Spinal cord (tissue), 10 donors: ENCODE data around the gene CNIH3. TPM values are rescaled to one million over a fixed set of nuclear protein-coding genes. Genes with fewer than 3 reads are reported as not detected.

Experiments
- DNase-seq, 6 donors: peaks; one replicate each; pipeline versions ENCODE4 v3.0.0 to v3.0.0-alpha.2; 2013 to 2015; ENCODE audit warnings: low spot score in 6 of 6, low read depth in 4 of 6
- H3K27ac ChIP-seq: one replicate; pipeline ENCODE4 v1.5.1; 2013; ENCODE audit warnings: low read depth, low read length, control low read depth
- H3K27me3 ChIP-seq: one replicate; pipeline ENCODE4 v1.6.1; 2013; ENCODE audit warnings: low read length; ENCODE audit not compliant: control insufficient read depth, insufficient read depth
- H3K36me3 ChIP-seq: one replicate; pipeline ENCODE4 v1.6.1; 2013; ENCODE audit warnings: low read length; ENCODE audit not compliant: control insufficient read depth, insufficient read depth
- H3K4me1 ChIP-seq: one replicate; pipeline ENCODE4 v1.6.1; 2013; ENCODE audit warnings: low read length; ENCODE audit not compliant: control insufficient read depth, insufficient read depth
- H3K4me3 ChIP-seq: one replicate; pipeline ENCODE4 v1.5.1; 2013; ENCODE audit warnings: low read depth, low read length, control low read depth
- H3K9me3 ChIP-seq: one replicate; pipeline ENCODE4 v1.6.1; 2013; ENCODE audit warnings: low read length; ENCODE audit not compliant: control insufficient read depth, insufficient read depth
- WGBS: methylation state at CpG from one replicate; pipeline ENCODE4 v1.1.5; 2013; ENCODE audit warnings: missing lambda C conversion rate; ENCODE audit not compliant: insufficient coverage; 5-methylcytosine and 5-hydroxymethylcytosine counted together
- polyA plus RNA-seq, 2 donors: library from polyadenylated mRNA; unstranded; fragments of 120-200 nt; gene quantifications; one replicate each; pipeline ENCODE4 v1.2.1, GENCODE V29; 2013; ENCODE audit not compliant: insufficient read length in 2 of 2
- total RNA-seq, 2 donors: library from RNA; depleted of rRNA in 1 of 2; stranded (reverse); fragments of 120-200 nt in 1 of 2; fragments of >200 nt in 1 of 2; gene quantifications; one replicate each; pipeline versions ENCODE4 v1.2.3 to v1.2.4, GENCODE V29; 2013 to 2014
- donor health status: healthy.

Gene CNIH3
- total and polyA plus RNA-seq, 4 donors: 8.3 to 18.6 (median 13.1) TPM

DNA sequence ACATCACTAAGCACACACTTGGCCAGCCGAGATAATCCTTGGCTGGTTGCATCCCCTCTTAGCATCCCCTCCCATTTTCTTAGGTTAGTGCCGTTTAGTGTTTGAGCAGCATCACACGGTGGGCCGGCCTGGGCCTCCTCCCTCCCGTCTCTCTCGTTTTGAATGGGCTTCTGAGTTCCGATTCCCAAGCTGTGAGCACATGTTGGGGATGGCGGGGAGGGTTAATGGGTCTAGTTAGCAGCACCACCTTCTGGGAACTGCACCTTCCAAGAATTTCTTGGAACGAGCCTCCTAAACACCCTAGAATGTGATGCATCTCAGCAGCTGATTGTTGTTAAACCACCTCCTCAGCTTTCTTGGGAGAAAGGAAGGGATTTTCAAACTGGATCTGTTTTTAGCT is 73.3 kb downstream of the CNIH3 start:
- peak in 1 of 6 donors; percentile 47 for DNase-seq
- H3K27ac ChIP-seq: no peak overlapping the region
- H3K9me3 ChIP-seq: no peaks in the 10 kb centered on the region
- H3K27me3 ChIP-seq: no peaks in the 10 kb centered on the region
- no peak overlapping the region for H3K4me3 ChIP-seq
- H3K4me1 ChIP-seq: no peaks in the 10 kb centered on the region
- H3K36me3 ChIP-seq: no peaks in the 10 kb centered on the region
- WGBS: 80% methylated on average over 1 of the region's 9 CpGs

DNA sequence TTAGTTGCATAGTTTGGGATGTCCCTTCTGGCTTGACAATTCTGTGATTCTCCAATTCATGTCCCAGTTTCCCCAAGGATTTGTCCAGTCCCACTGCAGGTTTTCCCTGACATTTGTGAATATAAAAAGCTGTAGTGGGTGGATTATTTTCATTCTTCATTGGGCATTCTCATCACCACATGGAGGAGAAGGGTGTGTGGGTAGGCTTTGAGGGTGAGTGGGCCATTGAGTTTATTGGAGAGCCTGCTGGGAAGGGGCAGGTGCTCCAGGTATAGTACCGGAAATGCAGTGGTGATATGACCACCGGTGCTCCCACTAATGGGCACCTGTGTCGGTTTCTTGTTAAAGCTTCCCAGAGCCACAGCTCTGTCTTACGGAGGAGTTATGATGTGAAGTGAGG is 74.5 kb downstream of the CNIH3 start:
- Histone ChIP-seq H3K27me3 (no peaks in the 10 kb centered on the region), H3K36me3 (no peaks in the 10 kb centered on the region), H3K4me3 (no peak overlapping the region), H3K9me3 (no peaks in the 10 kb centered on the region), H3K27ac (no peak overlapping the region), H3K4me1 (no peaks in the 10 kb centered on the region)
- no peak for DNase-seq
- WGBS: 88% methylated on average over 2 of the region's 4 CpGs

DNA sequence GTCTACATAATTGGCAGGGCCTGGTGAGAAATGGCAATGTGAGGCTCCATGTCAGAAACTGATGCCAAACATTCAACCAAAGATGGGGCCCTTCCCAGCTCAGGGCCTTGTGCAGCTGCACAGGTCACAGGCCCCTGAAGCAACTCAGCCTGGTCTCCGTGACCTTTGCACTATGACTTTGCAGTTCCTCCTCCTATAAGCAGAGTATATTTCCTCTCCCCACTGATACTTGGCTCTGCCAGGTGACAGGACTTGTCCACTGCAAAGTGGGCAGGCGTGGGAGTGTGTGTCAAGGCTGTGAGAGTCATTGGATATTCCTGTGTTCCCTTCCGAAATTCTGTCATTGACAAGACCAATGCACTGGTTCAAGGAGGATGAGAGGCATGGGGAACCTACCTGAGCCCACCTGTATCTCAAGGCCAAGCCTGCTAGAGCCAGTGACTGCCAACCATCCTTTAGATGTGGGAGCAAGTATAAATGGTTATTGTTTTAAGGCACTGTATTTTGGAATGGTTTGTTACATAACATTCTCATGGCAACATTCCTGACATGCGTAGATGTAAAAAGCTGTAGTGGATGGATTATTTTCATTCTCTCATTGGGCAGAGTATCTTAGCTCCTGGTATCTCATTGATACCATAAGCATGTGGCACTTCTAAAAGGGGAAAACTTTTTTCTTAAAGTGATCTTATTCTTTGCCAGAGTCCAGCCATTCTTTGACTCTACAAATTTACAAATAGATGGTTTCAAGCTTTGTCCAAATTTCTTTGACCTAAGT is 75.2 kb downstream of the CNIH3 start:
- Histone ChIP-seq H3K9me3 (no peaks in the 10 kb centered on the region), H3K27ac (no peak overlapping the region), H3K4me3 (no peak overlapping the region), H3K4me1 (no peaks in the 10 kb centered on the region), H3K36me3 (no peaks in the 10 kb centered on the region), H3K27me3 (no peaks in the 10 kb centered on the region)
- WGBS: 50% methylated on average over 2 of the region's 4 CpGs
- DNase-seq: no peak

DNA sequence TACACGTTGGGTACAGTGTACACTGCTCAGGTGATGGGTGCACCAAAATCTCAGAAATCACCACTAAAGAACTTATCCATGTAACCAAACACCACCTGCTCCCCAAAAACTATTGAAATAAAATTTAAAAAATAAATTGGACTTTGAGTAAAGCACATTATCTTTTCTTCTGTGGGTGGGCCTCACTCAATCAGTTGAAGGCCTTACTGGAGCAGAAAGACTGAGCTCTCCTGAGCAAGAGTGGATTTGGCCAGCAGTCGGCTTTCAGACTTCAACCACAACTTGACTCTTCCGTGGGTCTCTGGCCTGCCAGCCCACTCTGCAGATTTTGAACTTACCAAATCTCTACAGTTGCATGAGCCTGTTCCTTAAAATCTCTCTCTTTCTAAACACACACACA is 78.9 kb downstream of the CNIH3 start:
- Histone ChIP-seq H3K9me3 (no peaks in the 10 kb centered on the region), H3K4me3 (no peak overlapping the region), H3K27me3 (no peaks in the 10 kb centered on the region), H3K27ac (no peak overlapping the region), H3K36me3 (no peaks in the 10 kb centered on the region), H3K4me1 (no peaks in the 10 kb centered on the region)
- 67% methylated on average over 2 of the region's 3 CpGs for WGBS
- DNase-seq: no peak

DNA sequence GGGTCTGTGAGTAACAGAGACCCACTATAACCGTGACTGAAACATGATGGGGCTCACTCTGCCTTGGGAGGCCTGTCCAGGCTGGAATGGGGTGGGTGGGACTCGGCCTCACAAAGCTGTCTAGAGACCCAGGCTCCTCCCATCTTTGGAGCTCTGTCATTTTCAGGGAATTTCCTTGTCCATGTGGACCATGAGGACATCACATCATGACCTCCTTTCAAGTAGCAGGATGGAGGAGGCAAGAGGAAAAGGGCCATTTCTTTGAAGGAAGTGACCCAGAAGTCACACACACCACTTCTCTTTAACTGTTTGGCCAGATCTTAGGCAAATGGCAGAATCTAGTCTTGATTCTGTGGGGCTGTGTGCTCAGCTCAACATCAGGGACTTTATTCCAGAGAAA is 79.9 kb downstream of the CNIH3 start:
- no peak overlapping the region for H3K27ac ChIP-seq
- no peaks in the 10 kb centered on the region for H3K9me3 ChIP-seq
- no peak overlapping the region for H3K4me3 ChIP-seq
- no peaks in the 10 kb centered on the region for H3K27me3 ChIP-seq
- WGBS: 90% methylated on average over 2 of the region's 2 CpGs
- H3K4me1 ChIP-seq: no peaks in the 10 kb centered on the region
- DNase-seq: no peak
- H3K36me3 ChIP-seq: no peaks in the 10 kb centered on the region

DNA sequence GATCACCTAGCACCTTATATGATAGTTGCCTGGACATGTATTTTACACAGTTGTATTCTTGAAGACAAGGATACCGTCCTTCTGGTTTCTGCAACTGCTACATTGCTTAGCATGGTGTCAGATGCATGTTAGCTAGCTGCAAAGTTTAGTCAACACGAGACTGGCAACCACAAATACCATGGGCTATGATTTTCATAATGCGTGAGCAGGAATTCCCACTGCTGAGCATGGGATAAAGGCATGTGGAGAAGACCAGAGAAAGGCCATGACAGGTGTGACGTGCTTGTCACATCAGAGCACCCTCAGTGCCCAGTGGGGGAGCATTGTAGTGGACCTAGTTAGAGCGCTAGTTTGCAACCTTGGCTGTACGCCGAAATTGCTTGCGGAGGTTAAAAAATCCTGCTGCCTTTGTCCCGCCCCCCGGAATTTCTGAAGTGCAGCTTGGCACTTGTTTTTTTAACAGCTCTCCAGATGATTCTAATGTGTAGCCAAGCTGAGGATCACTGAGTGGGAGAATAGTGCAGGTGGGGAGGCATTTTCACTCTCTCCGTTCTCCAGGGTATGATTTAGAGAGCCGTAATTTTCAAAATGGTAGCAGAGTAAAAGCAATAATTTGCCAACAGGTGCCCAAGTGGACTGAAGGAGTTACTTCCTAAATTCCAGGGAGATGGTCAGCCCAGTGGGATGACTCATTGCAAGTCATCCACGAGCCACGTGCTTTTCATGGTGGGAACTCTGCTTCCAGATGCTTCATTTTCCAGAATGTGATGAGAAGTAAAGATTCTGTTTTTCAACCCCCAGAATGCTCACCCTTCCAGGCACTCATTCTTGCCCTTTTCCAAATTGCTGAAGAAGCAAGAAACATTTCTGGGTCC is 81.0 kb downstream of the CNIH3 start:
- DNase-seq: no peak
- H3K36me3 ChIP-seq: no peaks in the 10 kb centered on the region
- H3K27ac ChIP-seq: no peak overlapping the region
- H3K4me1 ChIP-seq: no peaks in the 10 kb centered on the region
- whole genome bisulfite sequencing: 76% methylated on average over 7 of the region's 14 CpGs
- H3K4me3 ChIP-seq: no peak overlapping the region
- H3K9me3 ChIP-seq: no peaks in the 10 kb centered on the region
- no peaks in the 10 kb centered on the region for H3K27me3 ChIP-seq

DNA sequence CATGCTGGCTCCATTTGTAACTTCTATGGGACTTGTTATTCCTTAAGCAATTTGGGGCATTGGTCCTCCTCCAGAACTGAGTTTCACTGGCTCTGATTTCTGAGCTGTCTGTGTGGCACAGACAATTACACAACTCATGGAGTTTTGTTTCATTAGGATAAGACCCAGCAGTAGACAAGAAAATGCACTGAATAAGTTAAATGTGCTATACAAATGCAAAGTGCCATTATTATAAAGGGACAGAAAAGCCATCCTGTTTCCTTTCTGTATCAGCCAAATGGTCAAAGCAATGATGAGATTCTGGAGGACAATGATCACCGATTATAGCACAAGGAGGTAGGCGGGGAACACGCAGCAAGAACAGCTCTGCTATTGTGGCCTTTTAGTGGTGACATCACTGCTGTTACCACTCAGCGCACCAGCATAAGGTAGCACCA is 81.9 kb downstream of the CNIH3 start:
- Histone ChIP-seq H3K36me3 (no peaks in the 10 kb centered on the region), H3K27me3 (peaks cover 2% of the 10 kb centered on the region), H3K27ac (no peak overlapping the region), H3K4me1 (no peaks in the 10 kb centered on the region), H3K4me3 (no peak overlapping the region), H3K9me3 (no peaks in the 10 kb centered on the region)
- DNase-seq: peak in 2 of 6 donors; percentile 62 to 66
- WGBS: 51% methylated on average over 4 of the region's 4 CpGs

DNA sequence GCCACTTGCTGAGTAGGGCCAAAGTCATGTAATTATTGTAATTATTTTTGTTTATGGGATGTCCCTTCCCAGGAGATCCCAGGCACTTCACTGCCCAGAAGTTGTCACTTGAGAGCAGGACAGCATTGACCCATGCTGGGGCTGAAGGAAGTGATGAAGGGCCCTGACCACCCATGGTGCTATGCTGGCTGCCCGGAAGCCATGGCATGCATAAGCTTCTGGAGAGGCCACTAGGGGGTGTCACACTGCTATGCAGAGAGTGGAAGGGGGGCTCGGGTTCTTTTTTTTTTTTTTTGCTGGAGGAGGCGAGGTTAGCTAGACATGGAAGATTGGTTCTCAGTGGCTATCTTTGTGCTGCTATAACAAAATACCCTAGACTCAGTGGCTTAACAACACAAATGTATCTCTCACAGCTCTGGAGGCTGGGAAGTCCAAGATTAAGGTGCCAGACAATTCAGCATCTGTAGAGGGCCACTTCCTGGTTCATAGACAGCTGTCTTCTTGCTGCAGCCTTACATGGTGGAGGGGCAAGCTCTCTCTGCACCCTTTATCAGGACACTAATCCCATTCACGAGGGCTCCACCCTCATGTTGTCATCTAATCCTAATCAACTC is 84.9 kb downstream of the CNIH3 start:
- H3K9me3 ChIP-seq: no peaks in the 10 kb centered on the region
- H3K27me3 ChIP-seq: peaks cover 2% of the 10 kb centered on the region
- H3K4me1 ChIP-seq: peaks cover 5% of the 10 kb centered on the region
- DNase-seq: no peak
- H3K27ac ChIP-seq: no peak overlapping the region
- no peaks in the 10 kb centered on the region for H3K36me3 ChIP-seq
- no peak overlapping the region for H3K4me3 ChIP-seq
- WGBS: 89% methylated on average over 1 of the region's 4 CpGs

DNA sequence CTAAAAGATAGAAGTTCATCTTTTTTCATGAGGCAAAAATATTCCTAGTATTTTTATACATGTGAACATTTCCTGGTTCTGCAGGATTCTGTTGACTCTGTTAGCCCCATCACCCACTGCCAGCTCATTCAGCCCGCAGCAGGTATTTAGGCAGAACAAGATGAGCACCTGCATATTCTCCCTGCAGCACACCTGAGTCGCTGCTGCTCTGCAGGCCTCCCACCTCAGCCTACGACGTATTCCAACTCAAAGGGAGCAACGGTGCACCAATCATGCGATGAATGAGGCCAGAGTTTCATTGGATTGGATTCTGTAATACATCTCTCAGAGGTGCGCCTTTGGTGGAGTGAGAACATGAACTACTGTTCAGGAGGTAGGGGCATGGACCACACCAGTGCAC is 87.6 kb downstream of the CNIH3 start:
- WGBS: 88% methylated on average over 4 of the region's 7 CpGs
- peak in 1 of 6 donors; percentile 19 for DNase-seq
- Histone ChIP-seq H3K27me3 (peaks cover 2% of the 10 kb centered on the region), H3K36me3 (no peaks in the 10 kb centered on the region), H3K27ac (no peak overlapping the region), H3K4me3 (no peak overlapping the region), H3K4me1 (peaks cover 5% of the 10 kb centered on the region), H3K9me3 (no peaks in the 10 kb centered on the region)
